Spinal cord (tissue), 10 donors: Measurements from ENCODE around the gene SVOPL. TPM values are rescaled to one million over a fixed set of nuclear protein-coding genes. Genes with fewer than 3 reads are reported as not detected.
"Not testable (repeated sequence)": the region's sequence is repeated elsewhere in the genome, so short reads cannot be mapped to it uniquely, and the experiment has no call there.

Experiments used
- DNase-seq, 6 donors: peaks; one replicate each; pipeline versions ENCODE4 v3.0.0 to v3.0.0-alpha.2; 2013 to 2015; ENCODE audit warnings: low spot score in 6 of 6, low read depth in 4 of 6
- H3K27ac ChIP-seq: one replicate; pipeline ENCODE4 v1.5.1; 2013; ENCODE audit warnings: low read depth, low read length, control low read depth
- H3K27me3 ChIP-seq: one replicate; pipeline ENCODE4 v1.6.1; 2013; ENCODE audit warnings: low read length; ENCODE audit not compliant: control insufficient read depth, insufficient read depth
- H3K36me3 ChIP-seq: one replicate; pipeline ENCODE4 v1.6.1; 2013; ENCODE audit warnings: low read length; ENCODE audit not compliant: control insufficient read depth, insufficient read depth
- H3K4me1 ChIP-seq: one replicate; pipeline ENCODE4 v1.6.1; 2013; ENCODE audit warnings: low read length; ENCODE audit not compliant: control insufficient read depth, insufficient read depth
- H3K4me3 ChIP-seq: one replicate; pipeline ENCODE4 v1.5.1; 2013; ENCODE audit warnings: low read depth, low read length, control low read depth
- H3K9me3 ChIP-seq: one replicate; pipeline ENCODE4 v1.6.1; 2013; ENCODE audit warnings: low read length; ENCODE audit not compliant: control insufficient read depth, insufficient read depth
- WGBS: methylation state at CpG from one replicate; pipeline ENCODE4 v1.1.5; 2013; ENCODE audit warnings: missing lambda C conversion rate; ENCODE audit not compliant: insufficient coverage; 5-methylcytosine and 5-hydroxymethylcytosine counted together
- polyA plus RNA-seq, 2 donors: library from polyadenylated mRNA; unstranded; fragments of 120-200 nt; gene quantifications; one replicate each; pipeline ENCODE4 v1.2.1, GENCODE V29; 2013; ENCODE audit not compliant: insufficient read length in 2 of 2
- total RNA-seq, 2 donors: library from RNA; depleted of rRNA in 1 of 2; stranded (reverse); fragments of 120-200 nt in 1 of 2; fragments of >200 nt in 1 of 2; gene quantifications; one replicate each; pipeline versions ENCODE4 v1.2.3 to v1.2.4, GENCODE V29; 2013 to 2014
- donor health status: healthy.

Gene SVOPL
- total and polyA plus RNA-seq, 4 donors: 0.60 to 1.6 (median 0.97) TPM

GRCh38 chr7:138688037-138688436, 13.1 kb downstream of the SVOPL start:
- not testable (repeated sequence) for H3K9me3 ChIP-seq, H3K4me1 ChIP-seq, DNase-seq, H3K36me3 ChIP-seq, H3K4me3 ChIP-seq, H3K27ac ChIP-seq, H3K27me3 ChIP-seq
- WGBS: 89% methylated on average over 4 of the region's 6 CpGs

GRCh38 chr7:138684340-138684739, 16.8 kb downstream of the SVOPL start:
- WGBS: no CpG with 5 or more reads among the region's 3 CpGs
- no peak for DNase-seq

GRCh38 chr7:138679793-138680192, 21.4 kb downstream of the SVOPL start:
- WGBS: 79% methylated on average over 3 of the region's 5 CpGs

More at GRCh38 chr7:138684340-138684739, 16.8 kb downstream of the SVOPL start:
- no peak overlapping the region for H3K27ac ChIP-seq
- H3K4me3 ChIP-seq: no peak overlapping the region
- H3K27me3 ChIP-seq: no peaks in the 10 kb centered on the region
- H3K4me1 ChIP-seq: no peaks in the 10 kb centered on the region
- no peaks in the 10 kb centered on the region for H3K36me3 ChIP-seq
- H3K9me3 ChIP-seq: no peaks in the 10 kb centered on the region

GRCh38 chr7:138670594-138670993, 30.6 kb downstream of the SVOPL start:
- no peak for DNase-seq
- H3K27me3 ChIP-seq: no peaks in the 10 kb centered on the region
- H3K4me3 ChIP-seq: no peak overlapping the region
- no peaks in the 10 kb centered on the region for H3K36me3 ChIP-seq
- no peak overlapping the region for H3K27ac ChIP-seq
- no peaks in the 10 kb centered on the region for H3K4me1 ChIP-seq
- no peaks in the 10 kb centered on the region for H3K9me3 ChIP-seq

More at GRCh38 chr7:138679793-138680192, 21.4 kb downstream of the SVOPL start:
- no peaks in the 10 kb centered on the region for H3K4me1 ChIP-seq
- H3K27ac ChIP-seq: no peak overlapping the region
- H3K36me3 ChIP-seq: no peaks in the 10 kb centered on the region
- no peaks in the 10 kb centered on the region for H3K9me3 ChIP-seq
- DNase-seq: peak in 1 of 6 donors; percentile 9
- no peak overlapping the region for H3K4me3 ChIP-seq
- H3K27me3 ChIP-seq: no peaks in the 10 kb centered on the region

GRCh38 chr7:138669364-138669763, 31.8 kb downstream of the SVOPL start:
- Histone ChIP-seq H3K27me3 (no peaks in the 10 kb centered on the region), H3K9me3 (no peaks in the 10 kb centered on the region), H3K4me3 (no peak overlapping the region), H3K4me1 (peaks cover 3% of the 10 kb centered on the region), H3K36me3 (no peaks in the 10 kb centered on the region), H3K27ac (no peak overlapping the region)
- 33% methylated on average over 1 of the region's 4 CpGs for WGBS
- no peak for DNase-seq

- Histone ChIP-seq H3K4me3 (no peak overlapping the region), H3K27ac (no peak overlapping the region), H3K9me3 (no peaks in the 10 kb centered on the region), H3K36me3 (no peaks in the 10 kb centered on the region), H3K27me3 (no peaks in the 10 kb centered on the region), H3K4me1 (peaks cover 6% of the 10 kb centered on the region)
- DNase-seq: no peak
- WGBS: 100% methylated on average over 2 of the region's 3 CpGs
These were observed 32.2 kb downstream of the SVOPL start for GRCh38 chr7:138668946-138669345.

GRCh38 chr7:138668229-138668596, 32.9 kb downstream of the SVOPL start:
- no peaks in the 10 kb centered on the region for H3K27me3 ChIP-seq
- WGBS: 83% methylated on average over 2 of the region's 2 CpGs
- H3K27ac ChIP-seq: no peak overlapping the region
- DNase-seq: no peak
- no peaks in the 10 kb centered on the region for H3K9me3 ChIP-seq
- peaks cover 7% of the 10 kb centered on the region for H3K4me1 ChIP-seq
- no peaks in the 10 kb centered on the region for H3K36me3 ChIP-seq
- H3K4me3 ChIP-seq: no peak overlapping the region

GRCh38 chr7:138667535-138668228, 33.5 kb downstream of the SVOPL start:
- no peak overlapping the region for H3K27ac ChIP-seq
- H3K27me3 ChIP-seq: no peaks in the 10 kb centered on the region

GRCh38 chr7:138666385-138666784, 34.8 kb downstream of the SVOPL start:
- no peaks in the 10 kb centered on the region for H3K9me3 ChIP-seq
- no peaks in the 10 kb centered on the region for H3K36me3 ChIP-seq
- H3K4me3 ChIP-seq: no peak overlapping the region
- H3K27me3 ChIP-seq: no peaks in the 10 kb centered on the region
- WGBS: 40% methylated on average over 1 of the region's 2 CpGs
- DNase-seq: no peak
- H3K4me1 ChIP-seq: peaks cover 9% of the 10 kb centered on the region
- H3K27ac ChIP-seq: no peak overlapping the region

More at GRCh38 chr7:138667535-138668228, 33.5 kb downstream of the SVOPL start:
- Histone ChIP-seq H3K4me3 (no peak overlapping the region), H3K9me3 (no peaks in the 10 kb centered on the region), H3K4me1 (peaks cover 9% of the 10 kb centered on the region), H3K36me3 (no peaks in the 10 kb centered on the region)
- DNase-seq: no peak
- 91% methylated on average over 3 of the region's 6 CpGs for WGBS

GRCh38 chr7:138665669-138666140, 35.5 kb downstream of the SVOPL start:
- no peak for DNase-seq
- peaks cover 9% of the 10 kb centered on the region for H3K4me1 ChIP-seq
- H3K9me3 ChIP-seq: no peaks in the 10 kb centered on the region
- H3K36me3 ChIP-seq: no peaks in the 10 kb centered on the region
- no peaks in the 10 kb centered on the region for H3K27me3 ChIP-seq
- no peak overlapping the region for H3K4me3 ChIP-seq
- WGBS: 51% methylated on average over 3 of the region's 4 CpGs
- H3K27ac ChIP-seq: no peak overlapping the region
